GM08714 (cell line): ENCODE measurements around the gene TOX4.

Experiments
- H3K4me3 ChIP-seq: fragments of 200-500 bp; sonication (Bioruptor generic); 2 replicates; pipeline ENCODE4 v1.5.1; 2014; ENCODE audit warnings: mild to moderate bottlenecking, low read length, inconsistent platforms
- ZNF274 ChIP-seq: IDR thresholded peaks from 2 replicates; pipeline ENCODE4 v1.6.1; 2012; ENCODE audit warnings: mild to moderate bottlenecking, low read depth, low read length

The TOX4 gene

GRCh38 chr14:21476523-21476924 is 471 bp upstream of the TOX4 start:
- peak overlapping the region; percentile 100 for H3K4me3 ChIP-seq

GRCh38 chr14:21486640-21487087 is 9.7 kb downstream of the TOX4 start:
- H3K4me3 ChIP-seq, result no peak overlapping the region
- TF ChIP-seq ZNF274, result no peak

More at GRCh38 chr14:21476523-21476924, 471 bp upstream of the TOX4 start:
- no peak for TF ChIP-seq ZNF274

GRCh38 chr14:21494902-21495762 is 18.1 kb downstream of the TOX4 start:
- no peak overlapping the region for H3K4me3 ChIP-seq
- TF ChIP-seq ZNF274, result no peak

DNA sequence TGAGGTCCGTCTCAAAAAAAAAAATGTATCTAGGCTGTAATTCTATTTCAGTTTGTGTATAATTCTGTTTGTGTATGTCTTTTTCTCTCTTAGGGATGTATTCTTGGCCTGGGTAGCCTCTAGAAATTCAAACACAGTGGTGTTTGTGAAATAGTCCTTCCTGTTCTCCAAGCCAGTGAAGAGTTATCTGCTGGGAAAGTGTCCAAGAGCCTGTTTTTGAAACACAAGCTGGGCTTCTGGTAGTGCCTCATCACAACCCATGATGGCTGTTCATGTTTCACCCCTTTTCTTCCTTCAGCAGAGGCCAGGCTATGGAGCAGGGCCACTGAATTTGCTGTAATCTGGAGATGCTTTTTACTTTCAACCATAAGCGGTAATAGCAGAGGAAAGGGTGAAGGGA is 19.5 kb downstream of the TOX4 start:
- TF ChIP-seq ZNF274, result no peak
- no peak overlapping the region for H3K4me3 ChIP-seq

DNA sequence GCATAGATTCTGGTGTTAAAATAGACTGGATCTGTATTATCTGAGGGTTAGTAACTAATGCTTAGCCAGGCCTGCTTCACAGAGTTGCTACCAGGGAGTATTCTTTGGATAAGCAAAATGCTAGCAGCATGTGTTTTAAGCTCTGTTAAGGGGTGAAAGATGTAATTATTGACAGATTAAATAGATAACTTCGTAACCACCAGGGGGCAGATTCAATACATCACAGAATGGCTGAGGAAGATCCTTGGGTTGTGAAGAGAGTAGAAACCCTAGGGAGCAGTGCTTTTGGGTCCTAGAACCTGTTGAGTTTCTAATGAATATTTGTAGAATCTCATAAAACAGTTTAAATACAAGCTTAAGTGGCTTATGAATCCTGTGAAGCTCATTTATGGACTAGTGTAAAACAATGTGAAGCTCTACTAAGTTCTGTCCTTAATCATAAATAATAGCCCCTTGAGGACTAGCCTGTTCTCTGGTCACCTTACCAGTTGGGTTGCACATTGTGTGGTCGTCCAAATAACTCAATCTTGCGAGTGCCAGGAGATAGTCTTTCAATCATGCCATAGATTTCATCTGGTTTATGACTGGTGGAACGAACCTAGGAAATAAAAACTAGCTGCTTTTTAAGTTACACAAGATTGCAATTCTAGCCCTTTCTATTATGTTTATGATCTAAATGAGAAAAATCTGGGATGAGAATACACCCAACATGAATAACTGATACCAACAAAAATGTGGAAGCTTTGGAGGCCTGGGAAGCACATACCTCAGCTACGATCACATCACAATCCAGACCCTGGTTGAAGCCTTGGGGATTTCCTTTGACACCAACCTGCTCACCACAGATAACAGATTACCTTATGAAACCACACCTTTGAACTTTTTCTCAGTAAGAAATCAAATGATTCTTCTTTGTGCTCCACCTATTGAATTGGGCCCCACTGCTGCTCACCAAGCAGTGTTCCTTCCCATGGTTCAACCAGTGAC is 21.8 kb downstream of the TOX4 start:
- H3K4me3 ChIP-seq, result no peak overlapping the region
- no peak for TF ChIP-seq ZNF274

- no peak for TF ChIP-seq ZNF274
Observed at GRCh38 chr14:21501568-21501967, 24.6 kb downstream of the TOX4 start.

GRCh38 chr14:21503376-21503775 is 26.4 kb downstream of the TOX4 start:
- H3K4me3 ChIP-seq, result no peak overlapping the region
- no peak for TF ChIP-seq ZNF274

More at GRCh38 chr14:21501568-21501967, 24.6 kb downstream of the TOX4 start:
- H3K4me3 ChIP-seq, result no peak overlapping the region

GRCh38 chr14:21505012-21505553 is 28.1 kb downstream of the TOX4 start:
- H3K4me3 ChIP-seq, result no peak overlapping the region
- TF ChIP-seq ZNF274, result no peak

DNA sequence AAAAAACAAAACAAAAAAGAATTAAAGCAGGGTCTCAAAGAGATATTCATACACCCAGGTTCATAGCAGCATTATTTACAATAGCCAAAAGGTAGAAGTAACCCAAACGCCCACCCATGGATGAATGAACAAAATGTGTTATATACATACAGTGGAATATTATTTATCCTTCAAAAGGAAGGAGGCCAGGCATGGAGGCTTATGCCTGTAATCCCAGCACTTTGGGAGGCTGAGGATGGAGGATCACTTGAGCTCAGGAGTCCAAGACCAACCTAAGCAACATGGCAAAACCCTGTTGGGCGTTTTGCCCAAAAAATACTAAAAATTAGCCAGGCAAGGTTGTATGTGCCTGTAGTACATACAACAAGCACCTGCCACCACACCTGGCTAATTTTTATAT is 29.6 kb downstream of the TOX4 start:
- TF ChIP-seq ZNF274, result no peak

GRCh38 chr14:21509432-21510143 is 32.6 kb downstream of the TOX4 start:
- H3K4me3 ChIP-seq, result peak overlapping the region; percentile 91
- TF ChIP-seq ZNF274, result no peak

More for the DNA sequence above, 29.6 kb downstream of the TOX4 start:
- H3K4me3 ChIP-seq, result no peak overlapping the region

- no peak for TF ChIP-seq ZNF274
- H3K4me3 ChIP-seq, result peak within 1 kb of the TSS; percentile 91
Observed at GRCh38 chr14:21510735-21511657, 34.0 kb downstream of the TOX4 start, which contains the start of gene METTL3. METTL3 (minus strand) TSS chr14:21511340; CDS start chr14:21511223, 117 bp downstream.

GRCh38 chr14:21514341-21514740 is 37.3 kb downstream of the TOX4 start:
- H3K4me3 ChIP-seq, result no peak overlapping the region
- no peak for TF ChIP-seq ZNF274

- no peak overlapping the region for H3K4me3 ChIP-seq
- TF ChIP-seq ZNF274, result no peak
Observed at GRCh38 chr14:21518725-21519124, 41.7 kb downstream of the TOX4 start.
